Stimulated activated CD4-positive, alpha-beta T cell treated with anti-CD3 and anti-CD28 coated beads, Interleukin-4, amount 100 ng/mL, for 48 hours (primary cell): ENCODE results near the gene RBM10.

Experiments
- DNase-seq, 2 donors: peaks; one replicate each; pipeline ENCODE4 v3.0.0-alpha.2; 2020; ENCODE audit warnings: low read depth in 2 of 2

The RBM10 gene

DNA sequence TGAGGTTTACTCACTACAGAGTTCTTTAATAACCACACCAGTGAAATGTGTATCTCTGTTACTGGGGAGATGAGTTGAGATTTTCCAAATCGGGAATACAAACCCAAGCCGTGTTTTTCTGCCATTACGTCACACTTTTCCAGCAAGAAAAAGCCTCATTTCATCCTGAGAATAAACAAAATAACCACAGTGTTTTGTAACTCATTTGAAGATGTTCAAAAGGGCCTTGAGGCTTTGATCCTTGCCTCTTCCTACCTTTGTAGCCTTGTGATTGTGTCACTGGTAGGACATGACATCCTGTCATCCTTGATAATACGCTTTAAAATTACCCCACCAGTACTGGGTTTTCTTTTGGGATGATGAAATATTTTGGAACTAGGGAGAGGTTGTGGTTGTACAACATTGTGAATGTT, 90.7 kb downstream of the RBM10 start:
- no peak for DNase-seq
